SU-DHL-6 (cell line): ENCODE results near the gene ACSS1.

Experiments used
- H2AFZ ChIP-seq: fragments of 200-600 bp; sonication (generic); 2 replicates; pipeline ENCODE4 v1.6.1; 2014; ENCODE audit warnings: low read depth, mild to moderate bottlenecking, moderate library complexity, mixed read lengths, antibody characterized with exemption, low read length; ENCODE audit not compliant: severe bottlenecking
- H3F3A ChIP-seq: fragments of 200-600 bp; shearing (Covaris generic); 2 replicates; pipeline ENCODE4 v1.6.0; 2016; ENCODE audit warnings: antibody characterized with exemption, mild to moderate bottlenecking; ENCODE audit not compliant: insufficient read depth
- H3K27ac ChIP-seq: fragments of 200-600 bp; sonication (generic); 2 replicates; pipeline ENCODE4 v1.5.1; 2016; ENCODE audit warnings: low read depth, mild to moderate bottlenecking, low read length, moderate library complexity, mixed read lengths
- H3K27me3 ChIP-seq: fragments of 200-600 bp; sonication (generic), shearing (Covaris generic); 2 replicates; pipeline ENCODE4 v1.6.0; 2014; ENCODE audit warnings: mild to moderate bottlenecking, low read length
- H3K36me3 ChIP-seq: fragments of 200-600 bp; sonication (generic); 2 replicates; pipeline ENCODE4 v1.6.1; 2014; ENCODE audit warnings: mild to moderate bottlenecking, low read length, mixed read lengths
- H3K4me2 ChIP-seq: fragments of 300-600, 200-600 bp; shearing (Covaris generic), sonication (generic); 2 replicates; pipeline ENCODE4 v1.6.0; 2014; ENCODE audit warnings: low read length, low read depth, mild to moderate bottlenecking; ENCODE audit not compliant: poor library complexity, severe bottlenecking
- H3K4me3 ChIP-seq: fragments of 200-600 bp; sonication (generic); 2 replicates; pipeline ENCODE4 v1.5.1; 2014; ENCODE audit warnings: antibody characterized with exemption, low read length, mild to moderate bottlenecking, mixed read lengths; ENCODE audit not compliant: insufficient read depth, poor library complexity, severe bottlenecking
- H3K79me2 ChIP-seq: fragments of 200-600 bp; sonication (generic); 2 replicates; pipeline ENCODE4 v1.6.1; 2014; ENCODE audit warnings: mild to moderate bottlenecking, low read length, moderate library complexity; ENCODE audit not compliant: insufficient read depth
- H3K9ac ChIP-seq: fragments of 200-600 bp; sonication (generic); 2 replicates; pipeline ENCODE4 v1.7.0; 2014; ENCODE audit warnings: mild to moderate bottlenecking, low read length
- H3K9me2 ChIP-seq: fragments of 200-600 bp; sonication (generic); replicated peaks from 2 replicates; pipeline ENCODE4 v1.6.1; 2014; ENCODE audit warnings: low read length; ENCODE audit not compliant: insufficient read depth
- H3K9me3 ChIP-seq: fragments of 200-600 bp; sonication (generic); 2 replicates; pipeline ENCODE4 v1.6.1; 2014; ENCODE audit warnings: low read length, mixed read lengths; ENCODE audit not compliant: insufficient read depth
- H4K20me1 ChIP-seq: fragments of 200-600 bp; sonication (generic); 2 replicates; pipeline ENCODE4 v1.6.1; 2014; ENCODE audit warnings: low read depth, mild to moderate bottlenecking, antibody characterized with exemption, low read length, moderate library complexity, mixed read lengths
- EZH2phosphoT487 ChIP-seq: fragments of 200-600 bp; sonication (generic), shearing (Covaris generic); conservative IDR thresholded peaks from 2 replicates; pipeline ENCODE4 v1.6.1; 2018; ENCODE audit warnings: mild to moderate bottlenecking, antibody characterized with exemption, low read length, moderate library complexity, mixed read lengths
- TF ChIP-seq, protein P1 (sequence below): fragments of 200-600 bp; sonication (generic); IDR thresholded peaks from one replicate; pipeline ENCODE4 v1.5.1; 2017; ENCODE audit warnings: antibody characterized with exemption, mild to moderate bottlenecking, low read length, moderate library complexity; ENCODE audit not compliant: insufficient read depth, poor library complexity, severe bottlenecking

The ACSS1 gene

DNA sequence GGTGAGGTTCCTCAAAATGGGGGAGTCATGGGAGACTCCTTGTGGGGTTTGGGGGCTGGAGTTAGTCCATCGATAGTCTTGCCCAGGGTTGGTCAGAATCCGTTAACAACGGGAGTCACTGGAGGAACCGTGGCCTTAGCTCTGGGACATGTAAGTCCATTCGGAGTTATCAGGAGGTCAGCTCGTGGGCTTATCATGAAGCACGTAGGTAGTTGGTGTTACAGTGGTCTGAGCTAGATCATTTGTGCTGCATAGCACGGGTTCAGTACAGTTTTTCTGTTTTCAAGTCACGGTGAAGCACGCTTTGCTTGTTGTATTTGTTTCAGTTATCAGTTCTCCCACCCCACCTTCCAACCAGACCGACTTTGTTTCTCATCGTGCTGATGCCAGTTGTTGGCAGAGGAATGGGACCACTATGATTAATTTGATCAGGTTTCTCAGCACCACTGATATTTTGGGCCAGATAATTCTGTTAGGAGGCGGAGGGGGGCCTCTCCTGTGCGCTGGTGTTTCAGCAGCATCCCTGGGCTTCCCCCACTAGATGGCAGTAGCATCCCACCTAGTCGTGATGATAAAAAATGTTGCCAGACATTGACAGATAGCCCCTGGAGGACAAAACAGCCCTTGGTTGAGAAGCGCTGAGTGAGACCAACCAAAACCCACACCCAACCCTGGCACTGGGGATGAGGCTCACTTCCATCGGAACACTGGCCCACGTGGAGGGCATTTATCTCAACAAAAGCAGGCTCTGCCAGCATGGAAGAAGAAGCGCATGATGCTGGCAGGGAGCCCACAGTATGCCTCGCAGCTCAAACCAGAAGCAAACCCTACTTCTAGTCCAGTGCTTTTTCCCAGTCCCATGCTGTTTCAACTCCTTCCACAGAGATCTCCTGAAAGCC is 63.2 kb downstream of the ACSS1 start:
- no peak overlapping the region for H3K27ac ChIP-seq
- no peaks in the 10 kb centered on the region for H3K27me3 ChIP-seq
- no peak overlapping the region for H3K4me2 ChIP-seq
- no peaks in the 10 kb centered on the region for H3K9me3 ChIP-seq
- no peak overlapping the region for H2AFZ ChIP-seq
- H3K4me3 ChIP-seq: no peak overlapping the region
- H4K20me1 ChIP-seq: no peaks in the 10 kb centered on the region
- no peaks in the 10 kb centered on the region; the same call in 1 of the 2 replicates for H3K79me2 ChIP-seq
- no peaks in the 10 kb centered on the region for H3F3A ChIP-seq
- TF ChIP-seq, protein P1, sequence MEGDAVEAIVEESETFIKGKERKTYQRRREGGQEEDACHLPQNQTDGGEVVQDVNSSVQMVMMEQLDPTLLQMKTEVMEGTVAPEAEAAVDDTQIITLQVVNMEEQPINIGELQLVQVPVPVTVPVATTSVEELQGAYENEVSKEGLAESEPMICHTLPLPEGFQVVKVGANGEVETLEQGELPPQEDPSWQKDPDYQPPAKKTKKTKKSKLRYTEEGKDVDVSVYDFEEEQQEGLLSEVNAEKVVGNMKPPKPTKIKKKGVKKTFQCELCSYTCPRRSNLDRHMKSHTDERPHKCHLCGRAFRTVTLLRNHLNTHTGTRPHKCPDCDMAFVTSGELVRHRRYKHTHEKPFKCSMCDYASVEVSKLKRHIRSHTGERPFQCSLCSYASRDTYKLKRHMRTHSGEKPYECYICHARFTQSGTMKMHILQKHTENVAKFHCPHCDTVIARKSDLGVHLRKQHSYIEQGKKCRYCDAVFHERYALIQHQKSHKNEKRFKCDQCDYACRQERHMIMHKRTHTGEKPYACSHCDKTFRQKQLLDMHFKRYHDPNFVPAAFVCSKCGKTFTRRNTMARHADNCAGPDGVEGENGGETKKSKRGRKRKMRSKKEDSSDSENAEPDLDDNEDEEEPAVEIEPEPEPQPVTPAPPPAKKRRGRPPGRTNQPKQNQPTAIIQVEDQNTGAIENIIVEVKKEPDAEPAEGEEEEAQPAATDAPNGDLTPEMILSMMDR: peak; percentile 87
- no peak for TF ChIP-seq EZH2phosphoT487
- no peaks in the 10 kb centered on the region for H3K9me2 ChIP-seq
- H3K36me3 ChIP-seq: no peaks in the 10 kb centered on the region
- H3K9ac ChIP-seq: no peak overlapping the region

GRCh38 chr20:24994186-24994465 is 63.8 kb downstream of the ACSS1 start:
- Histone ChIP-seq H4K20me1 (no peaks in the 10 kb centered on the region), H3K4me2 (no peak overlapping the region), H3K9ac (no peak overlapping the region), H3K9me2 (no peaks in the 10 kb centered on the region), H2AFZ (no peak overlapping the region), H3F3A (no peaks in the 10 kb centered on the region), H3K9me3 (no peaks in the 10 kb centered on the region), H3K27ac (no peak overlapping the region), H3K36me3 (no peaks in the 10 kb centered on the region), H3K79me2 (no peaks in the 10 kb centered on the region; the same call in 1 of the 2 replicates), H3K27me3 (no peaks in the 10 kb centered on the region), H3K4me3 (no peak overlapping the region)
- TF ChIP-seq, protein P1: no peak
- no peak for TF ChIP-seq EZH2phosphoT487

DNA sequence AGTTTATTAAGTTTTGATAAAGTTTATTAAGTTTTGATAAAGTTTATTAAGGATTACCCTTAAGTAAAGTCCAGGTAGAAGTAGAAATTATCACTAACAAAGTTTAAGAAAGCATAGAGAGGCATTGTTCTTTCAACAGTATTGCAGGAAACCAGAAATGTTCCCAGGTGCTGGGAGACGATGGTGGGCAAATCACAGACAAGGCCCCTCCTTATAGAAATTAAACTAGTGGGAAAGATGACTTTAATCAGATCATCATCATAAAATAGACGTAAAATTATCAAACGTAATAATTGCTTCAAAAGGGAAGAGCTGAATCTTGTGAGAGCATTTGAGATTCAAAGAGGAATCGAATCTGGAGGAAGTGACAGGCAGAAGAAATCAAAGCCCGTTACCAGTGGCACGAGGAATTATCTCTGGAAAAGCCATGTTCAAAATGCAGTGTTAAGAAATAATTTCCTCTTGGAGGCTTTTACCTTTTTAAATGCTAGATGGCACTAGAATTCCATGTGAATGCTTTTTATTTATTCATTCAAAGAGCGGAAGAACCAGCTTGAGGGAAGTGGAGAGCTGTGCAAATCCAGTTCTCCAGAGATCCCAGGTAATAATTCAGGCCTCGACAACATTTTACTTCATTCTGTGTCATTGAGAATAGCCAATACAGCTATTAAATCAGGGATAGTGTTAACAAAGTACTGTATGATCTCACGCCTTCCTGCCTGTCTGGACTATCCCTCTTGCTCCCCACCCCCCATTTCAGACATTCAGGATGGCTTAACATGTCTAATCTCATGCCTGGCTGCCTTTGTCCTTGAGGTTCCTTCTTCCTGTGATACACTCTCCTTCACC is 64.4 kb downstream of the ACSS1 start:
- H3K9me3 ChIP-seq: no peaks in the 10 kb centered on the region
- H3K4me2 ChIP-seq: peak overlapping the region; percentile 80
- H3K79me2 ChIP-seq: no peaks in the 10 kb centered on the region; the same call in 1 of the 2 replicates
- H2AFZ ChIP-seq: peak overlapping the region; percentile 83
- H3K27me3 ChIP-seq: no peaks in the 10 kb centered on the region
- H3F3A ChIP-seq: no peaks in the 10 kb centered on the region
- H3K27ac ChIP-seq: peak overlapping the region; percentile 39; the same call in 1 of the 2 replicates
- H3K9ac ChIP-seq: peak overlapping the region; percentile 87
- no peaks in the 10 kb centered on the region for H4K20me1 ChIP-seq
- no peaks in the 10 kb centered on the region for H3K36me3 ChIP-seq
- H3K9me2 ChIP-seq: no peaks in the 10 kb centered on the region
- peak overlapping the region; percentile 84 for H3K4me3 ChIP-seq
- no peak for TF ChIP-seq EZH2phosphoT487
- TF ChIP-seq, protein P1: no peak
